ENCODE results near the gene MAZ.

Gene MAZ

GRCh38 chr16:29854520-29855100, 48.3 kb downstream of the MAZ start:
- TF ChIP-seq POLR2A (IDR thresholded peaks at IDR 0.05; ENCODE audit: low read length) (no peak), GATA1 (IDR thresholded peaks at IDR 0.05; ENCODE audit: low read depth, low read length) (no peak)
- DNase-seq, result no peak

- no peak for DNase-seq
- TF ChIP-seq GATA1 (IDR thresholded peaks at IDR 0.05; ENCODE audit: low read depth, low read length) (no peak), POLR2A (IDR thresholded peaks at IDR 0.05; ENCODE audit: low read length) (no peak)
Observed at GRCh38 chr16:29857133-29857760, 50.9 kb downstream of the MAZ start.

GRCh38 chr16:29858149-29858849, 52.0 kb downstream of the MAZ start:
- no peak for TF ChIP-seq POLR2A (IDR thresholded peaks at IDR 0.05; ENCODE audit: low read length)
- no peak for TF ChIP-seq GATA1 (IDR thresholded peaks at IDR 0.05; ENCODE audit: low read depth, low read length)
- DNase-seq, result no peak

GRCh38 chr16:29858974-29859373, 52.6 kb downstream of the MAZ start:
- DNase-seq, result no peak
- TF ChIP-seq POLR2A (IDR thresholded peaks at IDR 0.05; ENCODE audit: low read length), result no peak
- TF ChIP-seq GATA1 (IDR thresholded peaks at IDR 0.05; ENCODE audit: low read depth, low read length), result no peak

GRCh38 chr16:29860218-29860617, 53.9 kb downstream of the MAZ start:
- no peak for TF ChIP-seq GATA1 (IDR thresholded peaks at IDR 0.05; ENCODE audit: low read depth, low read length)
- TF ChIP-seq POLR2A (IDR thresholded peaks at IDR 0.05; ENCODE audit: low read length), result no peak
- DNase-seq, result no peak

All from erythroblast (primary cell).